CD4-positive, alpha-beta memory T cell (primary cell): ENCODE data around the gene GRIK4. TPM values are rescaled to one million over a fixed set of nuclear protein-coding genes. Genes with fewer than 3 reads are reported as not detected.

ENCODE experiments used
- CTCF ChIA-PET: fragments of 350-600 bp; sonication (Branson Sonifier 250); formaldehyde crosslinking; loops from one replicate; lab custom pipeline; 2021; ENCODE audit warnings: inconsistent platforms; ENCODE audit not compliant: partially characterized antibody; lab: Charles Lee
- POLR2A ChIA-PET: fragments of 350-600 bp; sonication (Branson Sonifier 250); formaldehyde crosslinking; loops from one replicate; lab custom pipeline; 2021; ENCODE audit not compliant: partially characterized antibody; lab: Charles Lee
- DNase-seq, 5 donors: peaks; one replicate each; pipeline versions ENCODE4 v3.0.0 to v3.0.0-alpha.2; 2020 to 2022; ENCODE audit warnings: mixed read lengths in 1 of 5
- H3K27ac ChIP-seq: one replicate; pipeline ENCODE4 v1.7.0; 2013; ENCODE audit warnings: low read depth, low read length
- H3K27me3 ChIP-seq: 2 replicates; pipeline ENCODE4 v1.7.0; 2013; ENCODE audit warnings: mild to moderate bottlenecking, low read length, moderate library complexity; ENCODE audit not compliant: insufficient read depth
- H3K36me3 ChIP-seq: 2 replicates; pipeline ENCODE4 v1.7.0; 2013; ENCODE audit warnings: mild to moderate bottlenecking, low read length, moderate library complexity; ENCODE audit not compliant: insufficient read depth
- H3K4me1 ChIP-seq: 2 replicates; pipeline ENCODE4 v1.7.0; 2013; ENCODE audit warnings: mild to moderate bottlenecking, low read length, moderate library complexity; ENCODE audit not compliant: insufficient read depth
- H3K4me3 ChIP-seq, 2 donors: one replicate each; pipeline ENCODE4 v1.7.0; 2013; ENCODE audit warnings: low read length in 2 of 2, mild to moderate bottlenecking in 1 of 2
- H3K9me3 ChIP-seq, 2 donors: one replicate each; pipeline ENCODE4 v1.7.0; 2013; ENCODE audit warnings: low read length in 2 of 2, control low read depth in 1 of 2; ENCODE audit not compliant: control insufficient read depth in 1 of 2
- H3K27ac Mint-ChIP-seq, 7 donors: one replicate each; pipeline ENCODE4 v1.8.0; 2020 to 2021; ENCODE audit warnings: mixed read lengths in 7 of 7, mild to moderate bottlenecking in 6 of 7, inconsistent platforms in 3 of 7, moderate library complexity in 3 of 7
- H3K27me3 Mint-ChIP-seq, 2 donors: one replicate each; pipeline ENCODE4 v1.8.0; 2020 to 2021; ENCODE audit warnings: mixed read lengths in 2 of 2
- H3K36me3 Mint-ChIP-seq, 2 donors: one replicate each; pipeline ENCODE4 v1.8.0; 2020 to 2021; ENCODE audit warnings: mixed read lengths in 2 of 2, inconsistent platforms in 1 of 2, mild to moderate bottlenecking in 1 of 2
- H3K4me1 Mint-ChIP-seq, 4 donors: one replicate each; pipeline ENCODE4 v1.8.0; 2020 to 2021; ENCODE audit warnings: mixed read lengths in 4 of 4, mild to moderate bottlenecking in 1 of 4
- H3K4me3 Mint-ChIP-seq, 8 donors: one replicate each; pipeline ENCODE4 v1.8.0; 2020 to 2021; ENCODE audit warnings: mixed read lengths in 8 of 8, mild to moderate bottlenecking in 7 of 8, moderate library complexity in 6 of 8, inconsistent platforms in 3 of 8
- H3K9me3 Mint-ChIP-seq, 8 donors: one replicate each; pipeline ENCODE4 v1.8.0; 2020 to 2021; ENCODE audit warnings: mixed read lengths in 8 of 8, mild to moderate bottlenecking in 5 of 8, inconsistent platforms in 3 of 8, moderate library complexity in 1 of 8
- intact Hi-C: fragments of 100-400 bp; cut with micrococcal nuclease; formaldehyde crosslinking; loops from one replicate; pipeline ENCODE4 v1.15.1; 2023
- polyA plus RNA-seq, 2 donors: library from polyadenylated mRNA; unstranded; fragments of 300-500 nt; fragmentation: Illumina TruSeq; gene quantifications; one replicate each; pipeline ENCODE4 v1.2.3, GENCODE V29; 2021
- total RNA-seq, 2 experiments: library from RNA; stranded (reverse); gene quantifications; one replicate each; pipeline ENCODE4 v1.2.3, GENCODE V29; 2021

Gene GRIK4
- total and polyA plus RNA-seq, 4 experiments from 2014 or later = 0.06 TPM; not detected in 3

DNA sequence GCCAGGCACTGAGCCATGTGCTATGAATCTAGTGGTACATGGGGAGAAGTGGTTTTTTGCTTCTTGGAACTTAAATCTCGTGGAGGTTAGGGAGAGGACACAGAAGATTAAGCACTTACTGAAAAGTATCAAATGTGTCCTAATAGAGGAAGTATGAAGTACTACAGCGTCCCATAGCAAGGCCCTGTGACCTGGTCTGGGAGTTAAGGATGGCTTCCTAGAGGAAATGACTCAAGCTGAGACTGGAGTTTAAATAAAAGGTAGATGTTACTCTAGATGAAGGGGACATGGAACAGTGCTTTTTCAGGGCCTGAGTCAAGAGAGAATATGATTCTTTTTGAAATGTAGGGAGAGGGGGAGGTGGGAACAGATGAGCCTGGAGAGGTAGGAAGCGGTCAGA lies 202.9 kb downstream of the GRIK4 start:
- POLR2A ChIA-PET = no interaction called here
- no peaks in the 10 kb centered on the region for H3K27me3 ChIP-seq
- intact Hi-C loops = no loop called here
- Mint-ChIP-seq H3K4me1 (peaks cover 4 to 14% (median 10%) of the 10 kb centered on the region in 4 donors), H3K9me3 (no peaks in the 10 kb centered on the region), H3K27ac (no peak overlapping the region), H3K36me3 (no peaks in the 10 kb centered on the region), H3K27me3 (peaks cover 5 to 27% of the 10 kb centered on the region in 2 donors), H3K4me3 (peak overlapping the region in 5 of 8 donors; percentile 3 to 88 (median 7))
- H3K36me3 ChIP-seq = no peaks in the 10 kb centered on the region
- DNase-seq = no peak
- H3K9me3 ChIP-seq = no peaks in the 10 kb centered on the region
- CTCF ChIA-PET = no interaction called here
- H3K4me3 ChIP-seq = no peak overlapping the region
- no peaks in the 10 kb centered on the region for H3K4me1 ChIP-seq
- H3K27ac ChIP-seq = no peak overlapping the region

DNA sequence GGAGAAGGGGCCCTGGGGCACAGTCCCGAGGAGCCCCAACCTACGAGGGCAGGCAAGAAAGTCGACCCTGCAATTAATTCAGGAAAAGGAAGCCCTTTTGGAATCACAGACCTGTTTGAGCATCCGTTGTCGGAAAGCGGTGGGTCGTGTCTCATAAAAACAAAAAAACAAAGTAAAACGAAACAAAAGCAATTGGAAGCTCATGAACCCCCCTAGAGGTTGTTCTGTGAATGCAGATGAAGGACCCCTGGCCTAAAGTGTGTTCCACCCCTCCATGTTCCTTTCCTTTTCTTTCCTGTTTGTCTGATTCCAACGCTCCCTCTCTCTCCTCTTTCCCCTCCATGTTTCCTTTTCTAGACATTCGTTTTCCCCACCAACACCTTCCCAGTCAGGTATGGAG lies 203.7 kb downstream of the GRIK4 start:
- Histone ChIP-seq H3K4me1 (no peaks in the 10 kb centered on the region), H3K27me3 (peaks cover 4% of the 10 kb centered on the region), H3K9me3 (no peaks in the 10 kb centered on the region), H3K27ac (no peak overlapping the region), H3K36me3 (no peaks in the 10 kb centered on the region), H3K4me3 (no peak overlapping the region)
- Mint-ChIP-seq H3K4me1 (peaks cover 4 to 14% (median 10%) of the 10 kb centered on the region in 4 donors), H3K27me3 (peaks cover 5 to 33% of the 10 kb centered on the region in 2 donors), H3K27ac (peak overlapping the region in 2 of 7 donors; percentile 64 to 70), H3K4me3 (peak overlapping the region; percentile 60 to 88 (median 76)), H3K36me3 (no peaks in the 10 kb centered on the region), H3K9me3 (no peaks in the 10 kb centered on the region)
- DNase-seq = no peak
- intact Hi-C loops = no loop called here
- ChIA-PET CTCF (no interaction called here), POLR2A (no interaction called here)

DNA sequence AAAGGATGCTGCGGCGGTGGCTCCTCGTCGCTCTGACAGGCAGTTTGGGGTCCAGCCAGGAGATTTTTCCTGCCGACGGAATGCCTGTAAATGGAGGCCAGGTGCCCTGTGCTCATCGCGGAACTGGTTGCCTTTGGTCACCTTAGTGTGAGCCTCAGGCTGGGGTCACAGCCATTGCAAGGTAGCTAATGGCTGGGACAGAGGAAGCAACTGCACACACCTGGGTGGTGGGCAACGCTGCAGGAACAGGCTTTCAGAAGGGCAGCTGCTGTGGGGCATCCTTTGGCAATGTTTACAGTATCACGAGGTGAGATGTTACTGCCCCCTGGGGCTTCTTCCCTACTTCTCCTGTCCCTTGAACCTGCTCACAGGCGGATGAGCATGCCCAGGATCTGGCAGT lies 205.5 kb downstream of the GRIK4 start:
- intact Hi-C loops = no loop called here
- no peaks in the 10 kb centered on the region for H3K9me3 Mint-ChIP-seq
- no peaks in the 10 kb centered on the region for H3K4me1 ChIP-seq
- no peaks in the 10 kb centered on the region for H3K36me3 Mint-ChIP-seq
- H3K9me3 ChIP-seq = no peaks in the 10 kb centered on the region
- peaks cover 4 to 14% (median 10%) of the 10 kb centered on the region in 4 donors for H3K4me1 Mint-ChIP-seq
- no peaks in the 10 kb centered on the region for H3K36me3 ChIP-seq
- ChIA-PET CTCF (no interaction called here), POLR2A (no interaction called here)
- no peak overlapping the region for H3K4me3 Mint-ChIP-seq
- H3K27ac Mint-ChIP-seq = no peak overlapping the region
- peaks cover 14 to 40% of the 10 kb centered on the region in 2 donors for H3K27me3 Mint-ChIP-seq
- H3K27ac ChIP-seq = no peak overlapping the region
- H3K4me3 ChIP-seq = no peak overlapping the region
- DNase-seq = no peak
- H3K27me3 ChIP-seq = peaks cover 4% of the 10 kb centered on the region

DNA sequence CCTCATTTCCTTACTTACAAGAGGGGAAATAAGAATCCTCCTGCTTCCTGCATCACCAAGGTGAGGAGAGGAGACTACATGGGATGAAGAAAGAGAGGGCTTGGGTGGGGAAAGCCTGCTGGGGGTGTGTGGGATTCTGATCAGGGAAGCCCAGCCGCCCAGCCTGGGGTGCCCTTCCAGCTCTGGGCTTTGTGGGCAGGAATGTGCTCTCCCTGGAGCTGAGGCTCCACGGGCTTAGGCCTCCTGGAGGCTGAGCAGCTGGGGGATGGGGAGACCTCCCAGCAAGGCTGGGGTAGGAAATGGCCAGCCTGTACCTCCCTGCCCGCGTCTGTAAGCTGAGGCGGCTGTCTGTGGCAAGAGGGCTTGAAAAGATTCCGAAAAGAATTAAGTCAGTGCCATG lies 206.1 kb downstream of the GRIK4 start:
- ChIA-PET CTCF (no interaction called here), POLR2A (no interaction called here)
- Histone ChIP-seq H3K9me3 (no peaks in the 10 kb centered on the region), H3K27me3 (peaks cover 4% of the 10 kb centered on the region), H3K4me3 (no peak overlapping the region), H3K4me1 (no peaks in the 10 kb centered on the region), H3K36me3 (no peaks in the 10 kb centered on the region), H3K27ac (no peak overlapping the region)
- Mint-ChIP-seq H3K27ac (no peak overlapping the region), H3K36me3 (no peaks in the 10 kb centered on the region), H3K9me3 (no peaks in the 10 kb centered on the region), H3K4me1 (peaks cover 4 to 14% (median 10%) of the 10 kb centered on the region in 4 donors), H3K4me3 (no peak overlapping the region), H3K27me3 (peaks cover 15 to 40% of the 10 kb centered on the region in 2 donors)
- intact Hi-C loops = no loop called here
- no peak for DNase-seq

DNA sequence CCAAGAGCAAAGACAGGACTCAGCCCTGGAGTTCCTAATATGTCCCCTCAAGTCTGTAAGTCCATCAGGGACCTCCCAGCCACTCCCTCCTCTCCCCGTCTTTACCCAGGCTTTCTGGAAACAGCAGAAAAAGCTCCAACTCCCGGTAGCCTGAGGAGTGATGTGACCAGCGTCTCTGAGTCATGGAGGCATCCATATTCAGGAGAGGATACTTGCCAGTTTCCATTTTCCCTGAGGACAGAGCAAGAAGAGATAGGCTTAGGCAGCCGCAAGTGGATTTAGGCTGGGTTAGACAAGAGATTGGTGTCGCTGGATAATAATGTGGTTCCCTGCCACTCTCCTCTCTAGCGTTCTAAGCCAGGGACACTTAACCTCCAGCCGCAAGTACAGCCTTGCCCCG lies 206.6 kb downstream of the GRIK4 start:
- Mint-ChIP-seq H3K4me1 (peaks cover 4 to 14% (median 10%) of the 10 kb centered on the region in 4 donors), H3K9me3 (no peaks in the 10 kb centered on the region), H3K27ac (no peak overlapping the region), H3K36me3 (no peaks in the 10 kb centered on the region), H3K27me3 (peaks cover 16 to 43% of the 10 kb centered on the region in 2 donors), H3K4me3 (no peak overlapping the region)
- POLR2A ChIA-PET = no interaction called here
- H3K36me3 ChIP-seq = no peaks in the 10 kb centered on the region
- peaks cover 4% of the 10 kb centered on the region for H3K27me3 ChIP-seq
- no peak overlapping the region for H3K27ac ChIP-seq
- CTCF ChIA-PET = no interaction called here
- H3K4me1 ChIP-seq = no peaks in the 10 kb centered on the region
- no peak overlapping the region for H3K4me3 ChIP-seq
- DNase-seq = no peak
- intact Hi-C loops = no loop called here
- H3K9me3 ChIP-seq = no peaks in the 10 kb centered on the region

DNA sequence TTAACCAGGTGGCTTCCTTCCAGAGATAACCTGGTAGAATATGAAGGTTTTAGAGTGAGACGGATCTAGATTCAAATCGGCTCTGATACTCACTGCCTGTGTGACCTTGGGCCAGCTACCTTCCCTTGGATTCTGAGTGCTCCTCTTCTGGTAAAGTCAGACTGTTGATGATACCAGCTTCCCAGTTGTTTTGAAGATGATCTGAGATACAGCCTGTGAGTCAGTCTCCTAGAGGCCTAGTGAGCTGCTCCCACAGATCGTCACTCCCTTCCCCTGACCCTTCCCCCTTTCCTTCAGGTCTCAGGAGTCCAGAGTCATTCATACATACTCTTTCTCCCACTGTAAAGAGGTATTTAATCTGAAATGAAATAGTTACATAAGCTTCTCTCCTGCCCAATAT lies 207.8 kb downstream of the GRIK4 start:
- POLR2A ChIA-PET = no interaction called here
- intact Hi-C loops = no loop called here
- CTCF ChIA-PET = no interaction called here

DNA sequence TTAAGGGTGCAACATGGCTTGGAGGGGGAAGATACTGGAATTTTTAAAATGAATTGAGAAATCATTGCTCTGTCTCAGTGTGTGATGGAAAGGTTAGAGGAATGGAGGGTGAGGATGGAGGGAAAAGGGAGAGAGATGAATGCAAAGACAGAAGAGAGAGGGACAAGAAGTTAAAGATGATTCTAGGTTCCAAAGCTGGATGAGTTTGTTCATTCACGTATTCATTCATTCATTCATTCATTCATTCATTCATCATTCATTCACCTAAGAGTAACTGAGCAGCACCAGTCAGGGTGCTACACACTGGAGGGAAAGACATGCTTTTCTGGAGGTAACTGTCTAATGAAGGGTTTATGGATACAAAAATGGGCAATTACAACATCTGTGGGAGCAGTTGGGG lies 209.2 kb downstream of the GRIK4 start:
- intact Hi-C loops = no loop called here
- Mint-ChIP-seq H3K27me3 (peaks cover 23 to 36% of the 10 kb centered on the region in 2 donors), H3K27ac (no peak overlapping the region), H3K36me3 (no peaks in the 10 kb centered on the region), H3K9me3 (peaks cover 0 to 5% (median 0%) of the 10 kb centered on the region in 8 donors), H3K4me3 (no peak overlapping the region), H3K4me1 (no peaks in the 10 kb centered on the region)
- POLR2A ChIA-PET = no interaction called here
- no peaks in the 10 kb centered on the region for H3K4me1 ChIP-seq
- peaks cover 4% of the 10 kb centered on the region for H3K27me3 ChIP-seq
- no peaks in the 10 kb centered on the region for H3K9me3 ChIP-seq
- DNase-seq = no peak
- no peak overlapping the region for H3K4me3 ChIP-seq
- H3K27ac ChIP-seq = no peak overlapping the region
- H3K36me3 ChIP-seq = no peaks in the 10 kb centered on the region
- CTCF ChIA-PET = interaction anchor here (0.5 kb wide), 1 partner anchor 42 kb away, joined by 3 read pairs; no protein-coding TSS in a partner anchor

More for the DNA sequence above, 207.8 kb downstream of the GRIK4 start:
- H3K27me3 ChIP-seq = peaks cover 4% of the 10 kb centered on the region
- Mint-ChIP-seq H3K4me3 (no peak overlapping the region), H3K9me3 (no peaks in the 10 kb centered on the region), H3K27me3 (peaks cover 23 to 44% of the 10 kb centered on the region in 2 donors), H3K36me3 (no peaks in the 10 kb centered on the region), H3K4me1 (peaks cover 4 to 13% (median 8%) of the 10 kb centered on the region in 4 donors), H3K27ac (no peak overlapping the region)
- no peak overlapping the region for H3K27ac ChIP-seq
- no peaks in the 10 kb centered on the region for H3K36me3 ChIP-seq
- H3K9me3 ChIP-seq = no peaks in the 10 kb centered on the region
- H3K4me1 ChIP-seq = no peaks in the 10 kb centered on the region
- DNase-seq = no peak
- no peak overlapping the region for H3K4me3 ChIP-seq
